Measurements from ENCODE around the gene UNC13B. TPM values are rescaled to one million over a fixed set of nuclear protein-coding genes. Genes with fewer than 3 reads are reported as not detected.

Gene UNC13B
- total and polyA plus RNA-seq, 2 of the 13 experiments (the other 11 are each of a cell fraction or from before 2014, with no cell fraction given), result 14.0 to 18.3 TPM

GRCh38 chr9:35236692-35237091, 74.9 kb downstream of the UNC13B start (continued):
- TF ChIP-seq ZFP36L1 (CRISPR knock-in tag; IDR thresholded peaks at IDR 0.05), result no peak
- TF ChIP-seq MTA1 (CRISPR knock-in tag; IDR thresholded peaks at IDR 0.05; ENCODE audit: borderline replicate concordance), result no peak
- no peak for TF ChIP-seq NKX3-1 (CRISPR knock-in tag; IDR thresholded peaks at IDR 0.05)
- TF ChIP-seq ELK4 (CRISPR knock-in tag; IDR thresholded peaks at IDR 0.05; ENCODE audit: borderline replicate concordance), result no peak
- no peak for TF ChIP-seq ZSCAN20 (CRISPR knock-in tag; IDR thresholded peaks at IDR 0.05; ENCODE audit: borderline replicate concordance)
- TF ChIP-seq ARID4A (CRISPR knock-in tag; IDR thresholded peaks at IDR 0.05; ENCODE audit: borderline replicate concordance), result no peak
- no peak for TF ChIP-seq ATF4 (CRISPR knock-in tag; IDR thresholded peaks at IDR 0.05)
- no peak for TF ChIP-seq TCF7 (IDR thresholded peaks at IDR 0.05; ENCODE audit: low read depth)
- TF ChIP-seq DMTF1 (CRISPR knock-in tag; IDR thresholded peaks at IDR 0.05), result no peak
- no peak for TF ChIP-seq TERF1 (CRISPR knock-in tag; IDR thresholded peaks at IDR 0.05)
- TF ChIP-seq NPAS2 (CRISPR knock-in tag; IDR thresholded peaks at IDR 0.05; ENCODE audit: borderline replicate concordance), result no peak
- no peak for TF ChIP-seq MXD4 (CRISPR knock-in tag; IDR thresholded peaks at IDR 0.05)
